ENCODE results near the gene HNRNPK.
"Not testable (repeated sequence)": the region's sequence is repeated elsewhere in the genome, so short reads cannot be mapped to it uniquely, and the experiment has no call there.

HNRNPK gene

GRCh38 chr9:83975300-83975699 is 4.7 kb downstream of the HNRNPK start:
- DNase-seq: no peak

GRCh38 chr9:83972286-83972685 is 7.7 kb downstream of the HNRNPK start:
- no peak for DNase-seq

GRCh38 chr9:83971485-83971884 is 8.5 kb downstream of the HNRNPK start:
- no peak for DNase-seq

GRCh38 chr9:83969602-83970001 is 10.4 kb downstream of the HNRNPK start:
- DNase-seq: no peak

GRCh38 chr9:83967073-83967472 is 12.9 kb downstream of the HNRNPK start:
- DNase-seq: no peak

- no peak for DNase-seq
Observed at GRCh38 chr9:83966209-83966582, 13.8 kb downstream of the HNRNPK start.

- no peak for DNase-seq
Observed at GRCh38 chr9:83965350-83966208, 14.4 kb downstream of the HNRNPK start.

GRCh38 chr9:83964973-83965349 is 15.1 kb downstream of the HNRNPK start:
- DNase-seq: no peak

GRCh38 chr9:83962165-83962564 is 17.9 kb downstream of the HNRNPK start:
- DNase-seq: no peak

GRCh38 chr9:83960991-83961390 is 19.0 kb downstream of the HNRNPK start:
- DNase-seq: no peak

- DNase-seq: no peak
Observed at GRCh38 chr9:83959061-83959460, 21.0 kb downstream of the HNRNPK start.

- no peak for DNase-seq
Observed at GRCh38 chr9:83957248-83957513, 22.8 kb downstream of the HNRNPK start.

GRCh38 chr9:83956436-83957247 is 23.4 kb downstream of the HNRNPK start:
- DNase-seq: peak; percentile 61

- DNase-seq: peak; percentile 21
Observed at GRCh38 chr9:83956086-83956435, 24.0 kb downstream of the HNRNPK start.

- not testable (repeated sequence) for DNase-seq
Observed at GRCh38 chr9:83948096-83948495, 31.9 kb downstream of the HNRNPK start.

GRCh38 chr9:83940590-83941303 is 39.3 kb downstream of the HNRNPK start:
- no peak for DNase-seq

GRCh38 chr9:83937861-83938455 is 42.1 kb downstream of the HNRNPK start:
- DNase-seq: peak; percentile 80

- DNase-seq: no peak
Observed at GRCh38 chr9:83936523-83936922, 43.5 kb downstream of the HNRNPK start.

GRCh38 chr9:83935276-83935935 is 44.6 kb downstream of the HNRNPK start:
- no peak for DNase-seq

GRCh38 chr9:83934569-83935275 is 45.3 kb downstream of the HNRNPK start:
- no peak for DNase-seq

GRCh38 chr9:83933790-83934189 is 46.2 kb downstream of the HNRNPK start:
- no peak for DNase-seq

- DNase-seq: no peak
Observed at GRCh38 chr9:83932851-83933250, 47.2 kb downstream of the HNRNPK start.

All from CD4-positive, alpha-beta T cell treated with Interleukin-4 for 4 hours (primary cell).